Fibroblast of lung (primary cell): ENCODE data around the gene HIC2.
"Not testable (repeated sequence)": the region's sequence is repeated elsewhere in the genome, so short reads cannot be mapped to it uniquely, and the experiment has no call there.

Source experiments
- CTCF ChIP-seq, 2 donors: IDR thresholded peaks in 1 of 2; conservative IDR thresholded peaks in 1 of 2; 1 replicate in 1 of 2; 2 replicates in 1 of 2; pipeline ENCODE4 v1.5.1; 2011 to 2012; ENCODE audit warnings: low read length in 2 of 2, control low read depth in 1 of 2, inconsistent platforms in 1 of 2, low read depth in 1 of 2, mild to moderate bottlenecking in 1 of 2
- EZH2 ChIP-seq: IDR thresholded peaks from 2 replicates; pipeline ENCODE4 v1.5.1; 2012; ENCODE audit warnings: low read length, control low read depth, mild to moderate bottlenecking; ENCODE audit errors: missing control alignments

- not testable (repeated sequence) for TF ChIP-seq CTCF (conservative IDR thresholded peaks at IDR 0.05 in 1 of 2, IDR thresholded peaks at IDR 0.05 in 1 of 2; ENCODE audit: low read depth in 1 of 2, low read length in 2 of 2); EZH2
These were observed 10.0 kb upstream of the HIC2 start for GRCh38 chr22:21407139-21407538.
